Amygdala (tissue), 56 donors: Measurements from ENCODE around the gene PADI6.
"Not testable (repeated sequence)": the region's sequence is repeated elsewhere in the genome, so short reads cannot be mapped to it uniquely, and the experiment has no call there.

Experiments
- DNase-seq, 56 donors: peaks; one replicate each; lab custom pipeline; 2025; lab: John Stamatoyannopoulos, UW

The PADI6 gene

DNA sequence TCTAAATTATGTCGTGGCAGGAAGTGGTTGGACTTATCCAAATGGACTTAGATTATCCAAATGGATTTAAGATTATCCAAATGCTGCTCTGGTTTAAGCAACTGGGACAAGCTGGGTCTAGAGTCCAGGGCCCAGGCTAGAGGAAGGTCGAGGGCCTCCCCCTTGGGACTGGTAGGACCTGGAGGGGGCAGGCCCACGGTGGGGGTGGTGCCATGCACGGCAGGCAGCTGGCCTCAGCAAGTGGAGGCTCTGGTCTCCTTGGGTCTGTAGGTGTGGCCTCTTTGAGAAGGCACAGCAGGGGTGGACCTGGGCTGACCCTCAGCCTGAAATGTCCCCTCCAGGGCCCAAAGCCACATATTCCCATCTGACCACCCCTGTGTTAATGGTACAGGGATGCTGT, 29.8 kb downstream of the PADI6 start:
- DNase-seq: no peak

DNA sequence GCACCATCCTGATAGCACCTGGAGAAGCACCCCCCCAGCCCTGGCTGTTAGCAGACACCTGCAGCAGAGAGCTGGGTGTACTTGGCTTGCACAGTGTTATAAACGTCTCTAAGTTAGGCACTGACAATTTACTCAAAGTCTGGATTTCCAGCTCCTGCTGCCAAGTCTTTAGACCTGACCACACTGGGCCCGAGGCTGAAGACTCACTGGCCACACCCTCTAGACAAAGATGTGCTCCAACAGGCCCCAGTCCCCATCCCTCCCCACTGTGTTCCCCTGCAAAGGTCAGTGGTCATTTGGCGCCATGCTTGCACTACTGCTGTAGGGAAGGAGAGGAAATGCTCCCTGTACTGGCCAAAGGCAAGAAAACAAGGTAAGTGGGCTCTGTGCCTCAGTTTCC, 31.1 kb downstream of the PADI6 start:
- no peak for DNase-seq

DNA sequence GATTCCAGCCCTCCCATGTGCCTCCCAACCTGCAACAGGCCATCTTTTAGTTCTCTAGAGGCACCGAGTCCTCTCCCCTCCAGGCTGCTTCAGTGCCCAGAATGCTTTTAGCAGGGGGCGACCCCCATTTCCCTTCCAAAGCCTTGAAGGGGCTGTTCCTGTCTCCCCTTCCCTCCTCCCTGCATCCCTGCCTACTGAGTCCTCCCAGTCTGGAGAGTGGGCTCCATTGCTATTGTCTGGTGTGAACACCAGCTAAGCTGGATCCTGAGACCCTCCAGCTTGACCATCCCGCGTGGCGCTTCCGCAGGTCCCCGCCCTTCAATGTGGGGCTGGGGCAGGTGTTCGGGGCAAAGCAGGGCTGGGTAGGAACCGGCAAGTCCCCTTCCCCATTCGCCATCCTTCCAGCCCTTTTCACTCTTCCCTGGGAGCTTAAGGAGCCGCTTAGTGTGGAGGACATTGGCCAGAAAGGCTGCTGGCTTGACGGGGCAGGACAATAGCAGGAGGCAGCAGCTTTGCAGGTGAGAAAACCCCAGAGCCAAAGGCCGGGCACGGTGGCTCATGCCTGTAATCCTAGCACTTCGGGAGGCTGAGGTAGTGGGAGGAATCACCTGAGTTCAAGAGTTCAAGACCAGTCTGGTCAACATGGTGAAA, 32.2 kb downstream of the PADI6 start:
- DNase-seq: no peak

DNA sequence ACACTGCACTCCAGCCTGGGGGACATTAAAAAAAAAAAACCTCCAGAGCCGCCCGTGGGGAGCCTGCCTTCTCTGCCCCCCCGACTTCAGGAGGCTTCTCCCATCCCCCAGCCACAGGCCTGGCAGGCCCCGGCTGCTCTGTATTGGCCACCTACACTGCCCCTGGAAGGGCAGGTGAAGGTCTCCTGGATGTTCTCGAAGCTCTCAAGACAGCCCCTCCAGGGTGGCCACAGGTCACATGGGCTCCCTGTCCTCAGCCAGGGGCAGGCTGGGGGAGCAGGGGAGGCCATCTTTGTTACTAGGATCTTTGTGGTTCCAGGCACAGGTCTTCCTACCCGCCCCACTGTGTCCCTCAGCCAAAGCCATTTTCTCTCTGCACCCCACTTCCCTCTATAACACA, 32.8 kb downstream of the PADI6 start:
- DNase-seq: no peak

DNA sequence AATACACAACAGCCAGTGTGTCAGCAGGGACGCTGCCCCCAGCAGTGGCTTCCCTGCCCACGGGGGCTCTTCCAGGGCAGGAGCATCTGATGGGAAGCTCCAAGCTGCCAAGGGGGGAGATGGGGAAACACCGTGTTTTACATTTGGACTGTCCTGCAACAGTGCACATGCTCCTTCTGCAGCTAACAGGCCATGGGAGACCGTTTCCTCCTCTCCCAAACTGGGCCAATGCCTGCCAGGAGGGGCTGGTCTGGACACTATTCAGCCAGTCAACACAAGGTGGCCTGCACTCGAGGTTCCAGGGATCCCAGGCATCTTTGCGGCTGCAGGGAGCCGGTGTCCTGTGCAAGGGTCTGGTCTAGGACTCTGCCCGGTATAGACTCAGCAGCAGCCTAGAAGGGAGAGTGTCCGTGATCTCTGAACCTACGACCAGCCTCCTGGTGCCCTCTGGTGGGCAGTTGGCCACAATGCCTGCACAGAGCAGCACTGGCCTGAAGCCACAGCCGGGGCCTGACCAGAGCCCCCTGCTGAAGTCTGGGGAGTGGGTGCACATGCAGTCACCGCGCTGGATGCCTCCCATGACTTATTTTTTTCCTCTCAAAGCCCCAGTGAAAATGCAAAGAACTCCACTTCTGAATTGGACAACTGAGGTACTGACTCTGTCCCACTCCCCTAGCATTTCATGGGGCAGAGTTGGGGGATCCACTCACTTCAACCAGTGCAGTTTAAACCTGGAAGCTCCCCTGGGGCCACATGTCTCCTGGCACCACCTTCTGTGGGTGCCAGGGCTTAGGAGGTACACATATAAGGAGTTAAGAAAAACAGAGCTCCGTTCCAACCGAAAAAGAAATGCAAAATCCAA, 34.1 kb downstream of the PADI6 start:
- peak in 40 of 56 donors; percentile 3 to 73 (median 20) for DNase-seq

DNA sequence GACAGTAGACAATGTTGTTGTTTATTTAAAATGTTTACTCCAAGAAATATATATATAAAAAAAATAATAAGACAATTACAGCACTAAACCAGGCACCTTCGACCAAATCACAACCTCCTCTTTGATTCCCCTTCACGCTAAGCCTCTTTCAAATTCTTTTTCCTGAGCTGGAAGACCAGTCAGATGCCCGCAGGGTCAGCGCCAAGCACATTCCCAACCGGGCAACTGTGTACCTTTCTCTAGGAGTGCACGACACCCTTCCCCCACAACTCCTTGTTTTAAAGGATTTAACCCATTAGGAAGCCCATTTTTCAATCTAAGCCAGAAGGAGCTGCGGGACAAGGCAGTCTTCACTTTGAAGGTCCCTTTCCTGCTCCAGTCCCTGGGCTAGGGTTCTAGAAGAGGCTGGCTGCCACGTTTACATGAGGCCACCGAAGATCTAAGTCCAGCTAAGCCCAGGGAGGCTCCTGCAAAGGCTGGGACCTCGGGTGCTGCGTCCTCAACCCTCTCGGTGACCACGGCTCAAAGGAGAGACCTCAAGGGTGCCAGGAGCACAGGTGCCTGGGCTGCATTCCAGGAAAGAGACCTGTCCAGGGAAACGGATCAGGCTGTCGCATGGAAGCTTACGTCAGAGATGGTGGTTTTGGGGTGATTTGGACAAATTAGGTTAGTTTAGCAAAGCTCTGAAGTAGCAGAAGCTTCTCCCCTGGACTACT, 34.9 kb downstream of the PADI6 start:
- not testable (repeated sequence) for DNase-seq

DNA sequence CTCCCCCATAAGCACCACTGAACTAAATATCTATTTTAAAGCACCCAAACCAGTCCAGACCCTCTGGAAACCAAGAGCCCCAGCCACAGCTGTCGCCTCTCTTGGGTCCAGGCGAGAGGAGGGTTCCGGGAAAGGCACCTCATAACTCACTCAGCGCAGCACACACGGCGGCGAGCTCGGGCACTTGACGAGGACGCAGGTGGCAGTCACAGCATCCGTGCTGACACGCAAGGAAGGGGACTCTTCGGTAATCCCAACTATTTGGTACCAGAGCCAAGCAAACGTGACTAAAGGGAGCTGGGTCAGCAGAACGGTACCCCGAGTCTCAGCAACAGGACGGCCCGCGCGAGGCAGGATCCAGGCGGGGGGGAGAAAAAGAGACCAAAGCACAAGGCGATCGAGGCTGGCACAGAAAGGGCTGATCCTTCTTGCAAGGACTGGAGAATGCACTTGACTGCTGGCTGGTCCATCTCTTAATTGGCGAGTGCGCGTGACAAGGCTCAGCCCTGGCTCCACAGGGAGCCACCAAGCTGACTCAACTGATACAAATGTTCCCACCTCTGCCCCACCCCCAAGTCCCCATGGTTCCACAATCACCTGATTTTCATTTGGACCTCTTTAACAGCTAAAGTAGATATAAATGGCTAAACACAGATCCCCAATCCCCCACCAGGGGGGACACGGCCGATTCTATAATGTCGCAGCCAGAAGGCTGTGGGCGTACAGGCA, 36.0 kb downstream of the PADI6 start:
- DNase-seq: not testable (repeated sequence)

DNA sequence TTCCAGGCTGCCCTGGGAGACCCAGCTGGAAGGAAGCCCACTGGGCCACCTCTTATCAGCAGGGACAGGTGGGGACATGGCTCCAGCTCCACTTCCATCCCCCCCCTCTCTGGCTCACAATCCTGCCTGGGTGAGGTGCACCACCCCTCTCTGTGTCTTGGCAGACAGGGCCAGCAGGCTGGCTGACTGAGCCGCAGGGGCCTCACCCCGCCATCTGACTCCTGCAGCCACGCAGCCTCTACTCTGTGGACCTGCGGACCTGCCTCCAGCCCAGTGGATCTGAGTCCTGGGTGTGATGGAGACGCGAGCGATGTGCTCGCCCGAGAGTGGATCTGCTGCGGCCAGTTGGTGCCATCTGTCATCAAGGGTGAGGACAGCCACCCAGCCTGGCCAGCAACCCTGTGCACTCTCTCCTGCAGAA, 37.4 kb downstream of the PADI6 start:
- DNase-seq: no peak

DNA sequence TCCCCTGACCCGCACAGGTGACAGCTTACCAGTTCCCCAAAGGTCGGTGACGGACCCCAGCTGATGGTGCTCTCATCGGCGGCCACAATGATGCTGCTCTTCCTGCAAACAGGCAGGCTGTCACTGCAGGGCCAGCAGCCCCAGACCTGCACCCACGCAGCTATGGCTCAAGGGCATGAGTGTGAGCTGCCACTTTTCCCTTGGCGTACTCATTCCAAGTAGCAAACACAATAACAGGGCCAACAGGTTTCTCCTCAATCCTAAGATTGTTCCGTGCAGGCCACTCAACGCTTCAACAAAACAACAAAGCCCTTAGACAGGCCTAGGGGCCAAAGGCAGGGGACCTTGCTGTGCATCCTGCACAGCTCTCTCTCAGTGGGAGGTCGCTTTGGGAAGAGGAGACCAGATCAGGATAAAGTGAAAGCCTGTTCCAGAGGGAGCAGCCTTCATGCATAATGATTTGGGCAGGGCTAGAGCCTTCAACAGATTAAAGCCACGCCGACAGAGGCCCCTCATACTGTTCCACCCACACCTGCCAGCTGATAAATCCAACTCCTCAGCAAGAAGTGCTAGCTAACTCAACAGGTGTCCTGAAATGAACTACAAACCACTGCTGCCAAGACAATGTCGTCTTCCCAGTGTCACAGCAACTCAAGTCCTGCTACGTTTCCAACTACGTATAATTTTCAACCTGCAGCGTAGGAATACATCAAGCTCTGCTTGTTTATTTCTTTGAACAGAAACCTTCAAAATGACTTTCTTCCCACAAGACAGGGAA, 40.3 kb downstream of the PADI6 start:
- DNase-seq: no peak

DNA sequence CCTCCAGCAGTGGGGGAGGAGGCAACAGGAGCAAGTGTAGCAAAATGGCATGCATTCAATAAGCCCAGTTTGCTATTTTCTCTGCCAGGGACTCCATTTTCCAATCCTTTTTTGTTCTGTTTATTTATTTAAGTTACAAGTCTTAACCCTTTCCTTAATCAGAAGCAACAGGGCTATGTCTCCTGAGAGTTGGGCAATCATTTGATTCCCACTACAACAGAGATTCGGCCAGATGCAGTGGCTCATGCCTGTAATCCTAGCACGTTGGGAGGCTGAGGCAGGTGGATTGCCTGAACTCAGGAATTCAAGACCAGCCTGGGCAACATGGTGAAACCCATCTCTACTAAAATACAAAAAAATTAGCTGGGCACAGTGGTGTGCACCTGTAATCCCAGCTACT, 42.0 kb downstream of the PADI6 start:
- no peak for DNase-seq

DNA sequence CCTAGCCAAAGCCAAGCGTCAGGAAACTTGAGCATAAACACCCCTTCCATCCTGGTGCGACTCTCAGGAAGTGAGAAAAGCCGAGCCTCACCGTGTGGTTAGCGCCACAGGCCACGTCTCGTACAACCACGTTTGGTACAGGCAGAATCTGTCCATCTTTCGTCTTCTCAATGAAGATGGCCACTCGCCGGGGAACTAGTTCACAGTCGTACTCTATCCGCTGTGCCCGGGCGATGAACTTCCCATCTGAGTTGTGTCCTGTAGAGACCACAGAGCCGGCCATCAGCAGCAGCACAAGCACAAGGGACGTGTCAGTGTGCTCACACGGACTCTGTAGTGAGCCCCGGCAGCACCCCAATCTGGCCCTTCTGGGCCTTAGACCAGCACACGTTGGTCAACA, 44.4 kb downstream of the PADI6 start:
- DNase-seq: no peak

DNA sequence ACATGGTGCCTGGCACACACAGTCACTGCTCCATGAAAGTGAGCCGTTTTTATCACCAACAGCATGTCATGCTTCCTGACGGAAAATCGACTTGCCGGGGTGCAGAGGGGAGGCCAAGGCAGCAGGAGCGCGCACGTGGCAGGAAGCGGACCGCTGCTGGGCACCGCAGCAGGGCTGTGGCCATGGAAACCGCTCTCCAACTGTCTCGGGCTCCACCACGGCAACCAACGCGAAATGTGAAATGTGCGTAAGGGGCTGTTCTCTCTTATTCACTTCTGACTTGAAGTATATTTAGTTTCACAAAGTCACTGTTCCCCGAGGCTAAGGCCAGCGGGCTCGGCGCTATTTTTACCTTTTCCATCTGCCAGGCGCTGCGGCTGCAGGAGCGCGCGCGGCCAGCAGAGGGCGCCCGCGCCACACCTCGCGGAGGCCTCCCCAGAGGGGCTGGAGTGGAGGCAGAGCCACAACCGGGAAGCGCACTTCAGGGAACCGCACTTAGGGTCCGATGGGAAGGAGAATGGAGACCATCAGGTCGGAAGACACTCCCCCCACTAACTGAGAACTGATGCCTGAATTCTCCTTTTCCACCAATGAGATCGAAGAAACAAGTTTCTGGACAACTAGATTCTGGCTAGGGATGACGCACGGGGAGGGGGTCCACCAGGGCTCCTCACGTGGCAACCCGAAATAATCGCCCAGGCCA, 47.8 kb downstream of the PADI6 start:
- DNase-seq: peak in 45 of 56 donors; percentile 7 to 78 (median 43)

DNA sequence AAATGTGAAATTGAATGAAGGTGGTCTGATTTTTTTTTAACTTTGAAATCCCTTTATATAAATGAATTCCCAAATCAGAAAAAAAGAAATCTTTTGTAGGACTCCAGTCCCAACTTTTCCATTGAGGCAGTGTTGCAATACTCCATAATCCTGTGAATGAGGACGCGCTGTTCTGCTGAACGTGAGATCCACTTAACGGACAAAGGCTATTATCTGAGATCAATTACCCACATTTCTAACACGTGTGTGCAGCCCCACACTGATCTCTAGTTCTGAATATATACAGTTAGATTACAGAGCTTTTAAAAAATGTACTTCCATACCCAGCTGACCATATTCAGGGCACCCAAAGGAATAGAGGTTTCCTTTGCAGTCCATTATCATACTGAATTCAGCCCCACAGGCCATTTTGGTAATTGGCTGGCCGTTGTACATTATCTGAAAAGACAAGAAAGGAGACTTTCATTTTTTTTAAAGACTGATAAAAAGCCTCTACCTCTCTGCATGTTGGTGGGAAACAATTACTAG, 48.5 kb downstream of the PADI6 start:
- DNase-seq: no peak

DNA sequence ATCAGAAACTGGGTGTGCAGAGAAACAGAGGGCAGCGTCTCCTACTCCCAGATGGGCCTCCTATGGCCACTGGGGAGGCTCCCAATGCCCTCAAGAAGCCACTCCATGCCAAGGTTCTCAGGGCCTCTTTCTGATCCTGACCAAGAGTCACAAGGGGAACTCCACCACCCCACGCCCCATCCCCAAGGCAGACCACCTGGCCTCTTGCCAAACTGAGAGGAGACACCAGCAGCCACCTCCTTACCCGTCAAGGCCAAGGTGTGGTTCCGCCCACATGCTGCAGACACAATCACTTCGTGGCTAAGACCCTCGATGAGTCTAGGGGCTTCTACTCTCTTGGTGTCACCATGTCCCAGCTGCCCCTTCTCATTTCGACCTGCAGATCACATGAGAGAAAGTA, 50.5 kb downstream of the PADI6 start:
- DNase-seq: no peak

DNA sequence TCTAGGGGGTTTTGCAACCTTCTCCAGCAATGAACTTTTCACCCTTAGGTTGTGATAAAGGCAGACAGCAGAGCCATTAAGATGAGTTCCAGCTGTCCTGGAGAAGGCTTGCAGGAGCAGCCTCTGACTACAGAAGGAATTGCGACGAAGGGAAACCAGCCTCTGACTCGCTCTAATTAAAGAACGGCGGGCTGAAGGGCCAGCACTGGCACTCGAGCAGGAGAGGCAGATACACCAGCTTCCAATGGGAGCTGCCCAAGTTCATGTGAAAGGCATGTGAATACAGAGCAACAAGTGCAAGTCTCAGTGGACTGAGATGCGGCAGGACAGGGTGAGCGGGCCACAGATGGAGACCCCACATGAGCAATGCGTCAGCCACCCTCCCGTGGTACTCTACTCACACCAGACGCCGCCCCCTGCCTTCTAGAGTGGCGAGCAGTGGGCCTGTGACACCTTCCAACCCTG, 51.8 kb downstream of the PADI6 start:
- DNase-seq: peak in 3 of 56 donors; percentile 12 to 34 (median 22)

DNA sequence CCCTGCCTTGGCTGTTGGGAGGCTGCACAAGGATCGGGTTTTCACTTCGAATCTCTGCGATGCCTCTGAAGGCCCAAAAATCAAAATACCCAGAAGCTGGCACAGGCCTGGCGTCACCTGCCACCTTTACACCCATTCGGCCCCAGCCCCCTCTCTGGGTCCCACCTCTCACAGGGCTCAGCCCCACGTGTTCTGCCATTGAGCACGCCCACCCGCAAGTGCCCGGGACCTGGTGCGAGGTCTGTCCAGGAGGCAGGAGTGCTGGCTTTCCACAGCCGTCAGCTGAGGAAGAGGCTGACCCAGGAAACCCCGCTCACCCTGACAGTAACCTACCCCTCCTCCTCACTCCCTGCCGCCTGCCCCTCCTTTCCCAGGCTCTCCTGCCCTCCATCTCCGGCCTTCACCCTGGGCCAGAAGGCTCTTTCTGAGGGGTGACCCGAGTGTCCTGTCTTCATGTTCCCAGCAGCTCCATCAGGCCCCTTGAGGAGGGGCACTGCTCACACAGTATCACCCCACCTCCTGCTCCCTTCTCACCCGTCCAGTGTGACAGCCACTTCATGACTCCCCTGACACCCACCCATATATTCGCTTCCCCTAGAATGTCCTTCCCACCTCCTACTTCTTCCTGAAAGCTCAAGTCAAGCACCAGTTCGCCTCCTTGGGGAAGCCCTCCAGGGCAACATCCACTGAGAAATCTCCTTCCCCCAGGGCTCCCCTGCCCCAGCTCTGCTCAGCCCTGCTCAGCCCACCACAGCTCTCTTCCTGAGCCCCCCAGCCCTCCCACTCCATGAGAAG, 54.0 kb downstream of the PADI6 start:
- DNase-seq: no peak

DNA sequence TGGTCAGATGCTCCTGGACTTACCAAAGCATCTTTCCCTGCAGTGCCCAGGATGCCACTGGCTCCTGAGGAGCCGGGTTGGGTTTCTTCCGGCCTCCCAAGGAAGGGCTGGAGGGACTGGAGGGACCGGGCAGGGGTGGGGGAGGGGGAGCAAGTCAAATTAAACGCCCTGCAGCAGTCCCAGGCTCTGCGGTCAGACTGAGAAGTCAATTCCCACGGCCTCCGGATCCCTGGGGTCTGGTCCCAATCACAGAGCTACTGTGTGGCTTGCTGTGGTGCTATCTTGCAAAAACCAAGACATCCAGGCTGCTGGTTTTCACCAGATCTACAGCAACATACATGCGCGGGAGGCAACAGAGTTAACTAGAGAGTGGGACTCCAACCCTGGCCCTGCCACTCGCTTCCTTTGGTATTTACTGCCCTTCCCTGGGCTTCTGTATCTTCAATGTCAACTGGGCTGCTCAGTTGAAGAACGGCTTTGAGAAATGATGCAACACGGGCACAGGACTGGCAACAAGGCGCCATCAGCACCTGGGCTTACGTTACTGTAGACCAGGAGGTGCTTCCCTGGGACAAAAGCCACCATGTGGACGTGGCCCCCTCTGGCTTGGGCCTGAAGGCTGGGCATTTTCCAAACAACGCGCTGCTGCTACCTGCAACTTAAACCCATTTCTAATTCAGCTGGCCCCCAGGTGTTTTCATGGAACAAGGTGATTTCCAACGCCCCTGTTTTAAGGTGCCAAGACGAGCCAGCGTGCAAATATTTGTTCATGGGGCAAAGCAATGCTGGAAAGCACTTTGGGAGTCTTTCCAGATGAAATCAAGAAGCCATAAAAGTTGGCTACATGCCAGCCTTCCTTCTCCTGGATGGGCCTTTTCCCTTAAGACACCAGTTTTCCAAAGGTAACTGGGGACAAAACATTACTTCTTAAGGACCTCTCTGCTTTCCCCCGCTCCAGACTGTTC, 56.0 kb downstream of the PADI6 start:
- DNase-seq: no peak
